ENCODE results near the gene ODC1. TPM values are rescaled to one million over a fixed set of nuclear protein-coding genes. Genes with fewer than 3 reads are reported as not detected.

The ODC1 gene
- 133 to 155 TPM (median 139 TPM) in 5 replicates for total RNA-seq (2022; extraction: Qiagen RNA extraction; ENCODE audit: low read depth)

GRCh38 chr2:10447895-10448575, at the start of gene ODC1:
TSS of gene ODC1 (minus strand) at chr2:10448327. CDS start at chr2:10445032, 3,295 bp downstream.

Other genes with a start within 250 kb of the ODC1 start
- gene HPCAL1, start 145.4 kb downstream of the ODC1 start, total RNA-seq (2022; extraction: Qiagen RNA extraction; ENCODE audit: low read depth): 84.9 to 128 TPM (median 122 TPM) in 5 replicates
- gene NOL10, start 241.6 kb upstream of the ODC1 start, total RNA-seq (2022; extraction: Qiagen RNA extraction; ENCODE audit: low read depth): 43.2 to 54.4 TPM (median 44.9 TPM) in 5 replicates

Measured in A549 treated with CpdA at 1 μM for 4 hours (cell line).